HG03521 (cell line): ENCODE results near the gene COPA.
A peak's percentile ranks its signal among the peaks of the same experiment; 100 is the strongest.
"Not testable (repeated sequence)": the region's sequence is repeated elsewhere in the genome, so short reads cannot be mapped to it uniquely, and the experiment has no call there.

Source experiments
- ATAC-seq: cut with Tn5 transposase; IDR thresholded peaks from one replicate; pipeline ENCODE4 v1.9.1; 2021; ENCODE audit warnings: mild to moderate bottlenecking, moderate library complexity; ENCODE audit not compliant: unreplicated experiment

COPA gene

GRCh38 chr1:160342953-160343869, at the start of gene COPA, which contains the start of gene NCSTN:
TSS of gene COPA (minus strand) at chr1:160343250. CDS start at chr1:160343170, 80 bp downstream.
TSS of gene NCSTN (plus strand) at chr1:160343383. CDS start at chr1:160343397, 14 bp downstream.
- ATAC-seq = peak; percentile 94

GRCh38 chr1:160388406-160388805, 45.4 kb upstream of the COPA start:
- not testable (repeated sequence) for ATAC-seq

- ATAC-seq = not testable (repeated sequence)
Observed at GRCh38 chr1:160384812-160385211, 41.8 kb upstream of the COPA start.

GRCh38 chr1:160377585-160378206, 34.6 kb upstream of the COPA start:
- no peak for ATAC-seq

GRCh38 chr1:160376525-160377131, 33.6 kb upstream of the COPA start:
- ATAC-seq = no peak

GRCh38 chr1:160375788-160376524, 32.9 kb upstream of the COPA start:
- ATAC-seq = no peak

- ATAC-seq = no peak
Observed at GRCh38 chr1:160374306-160375110, 31.5 kb upstream of the COPA start.

DNA sequence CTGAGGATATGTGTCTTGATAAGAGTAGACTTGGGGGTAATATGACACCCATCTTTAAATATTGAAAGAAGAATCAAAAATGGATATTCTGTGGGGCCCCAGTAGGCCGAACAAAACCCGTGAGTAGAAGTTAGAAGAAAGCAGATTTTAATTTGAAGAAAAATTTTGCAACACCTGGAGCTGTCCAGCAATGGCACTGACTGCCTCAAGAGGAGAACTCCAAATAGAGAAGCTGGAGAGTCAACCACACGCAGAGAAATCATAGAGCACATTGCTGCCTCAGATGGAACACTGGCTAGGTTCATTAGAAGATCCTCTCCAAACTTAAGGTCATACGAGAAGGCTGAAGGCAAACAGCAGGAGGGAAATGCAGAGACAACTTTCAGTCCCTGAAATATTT, 30.6 kb upstream of the COPA start:
- no peak for ATAC-seq

DNA sequence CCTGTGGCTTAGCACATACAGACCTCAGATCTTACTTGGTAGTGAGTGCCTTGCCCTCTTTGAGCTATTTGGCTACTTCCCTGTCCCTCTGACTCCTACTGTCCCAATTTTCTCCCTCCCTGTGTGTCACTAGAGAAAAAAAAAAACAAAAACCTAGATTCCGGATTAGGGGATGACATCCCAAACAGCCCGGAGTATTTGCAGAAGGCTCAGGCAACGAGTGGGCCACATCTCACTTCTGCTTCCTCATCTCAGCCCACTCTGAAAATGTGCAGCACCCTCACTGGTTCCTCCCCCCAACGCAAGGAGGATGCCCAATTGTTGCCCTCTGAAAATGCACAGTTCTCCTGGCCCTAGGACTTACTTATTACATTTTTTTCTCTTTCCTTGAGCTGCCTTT, 28.7 kb upstream of the COPA start:
- no peak for ATAC-seq

DNA sequence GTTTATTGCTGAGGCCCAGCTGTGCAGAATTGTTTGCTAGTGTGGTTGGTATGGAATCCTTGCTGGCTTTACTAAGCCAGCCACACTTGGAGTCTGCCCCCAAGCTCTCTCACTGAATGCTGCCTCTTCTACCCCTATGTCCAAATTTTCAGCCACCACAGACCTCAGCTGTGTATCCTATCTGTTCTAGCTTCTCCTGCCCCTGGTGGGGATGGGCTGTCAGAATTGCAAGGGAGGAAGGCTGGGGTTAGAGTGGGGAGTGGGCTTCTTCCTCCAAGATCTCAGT, 28.2 kb upstream of the COPA start:
- ATAC-seq = no peak

- ATAC-seq = no peak
Observed at GRCh38 chr1:160370561-160371345, 27.7 kb upstream of the COPA start.

DNA sequence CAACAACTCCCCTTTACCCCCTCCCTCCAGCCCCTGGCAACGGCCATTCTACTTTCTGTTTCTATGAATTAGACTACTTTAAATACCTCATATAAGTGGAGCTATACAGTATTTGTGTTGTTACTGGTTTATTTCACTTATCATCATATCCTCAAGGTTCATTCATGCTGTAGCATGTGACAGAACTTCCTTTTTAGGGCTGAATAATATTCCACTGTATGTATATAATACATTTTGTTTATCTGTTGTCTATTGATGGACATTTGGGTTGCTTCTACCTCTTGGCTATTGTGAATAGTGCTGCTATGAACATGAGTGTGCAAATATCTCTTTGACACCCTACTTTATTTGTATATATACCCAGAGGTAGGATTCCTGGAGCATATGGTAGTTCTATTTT, 26.0 kb upstream of the COPA start:
- no peak for ATAC-seq

DNA sequence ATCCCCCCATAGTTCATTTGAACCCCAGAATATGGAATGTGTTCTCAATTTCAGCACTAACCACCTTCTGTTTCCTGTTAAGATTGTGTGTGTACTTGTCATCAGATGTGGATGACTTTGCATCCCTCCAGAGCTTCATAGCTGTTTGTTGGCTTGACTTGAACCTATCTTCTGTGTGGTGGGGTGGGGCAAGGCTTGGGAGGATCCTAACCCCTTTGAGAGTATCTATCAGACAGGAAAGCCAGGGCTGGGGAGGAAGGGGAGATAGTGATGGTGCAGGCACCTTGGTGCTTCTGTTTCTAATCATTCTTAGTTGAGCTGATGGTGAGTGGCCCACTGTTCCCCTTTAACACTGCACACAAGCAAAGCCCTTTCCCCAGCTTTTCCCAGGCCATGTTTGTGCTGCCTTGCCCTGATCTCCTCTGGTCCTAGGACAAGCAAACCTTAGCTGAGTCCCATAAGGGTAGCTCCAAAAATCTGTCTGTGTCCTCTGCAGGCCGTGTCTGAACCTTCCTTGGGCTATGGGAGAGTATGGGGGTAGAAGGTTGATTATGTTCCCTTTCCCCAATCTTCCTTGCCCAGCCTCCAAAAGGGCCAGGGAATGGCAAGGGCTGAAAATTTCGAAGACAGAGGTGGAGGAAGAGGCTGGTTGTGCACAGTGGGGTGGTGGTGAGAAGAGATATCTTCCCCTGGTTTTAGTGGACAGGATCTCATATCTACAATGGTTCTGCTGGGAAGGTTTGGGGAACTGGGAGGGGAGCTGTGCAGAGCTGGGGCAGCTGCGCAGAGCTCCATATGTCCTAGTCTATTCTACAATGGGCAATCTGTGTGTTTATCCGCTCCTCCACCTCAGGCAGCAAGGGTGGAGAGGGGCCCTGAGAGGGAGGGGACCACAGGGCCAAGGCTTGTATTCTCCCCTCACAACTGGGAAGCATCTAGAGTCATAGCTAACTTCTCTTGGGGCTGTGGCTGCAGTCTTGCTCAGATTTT, 25.2 kb upstream of the COPA start:
- ATAC-seq = no peak

DNA sequence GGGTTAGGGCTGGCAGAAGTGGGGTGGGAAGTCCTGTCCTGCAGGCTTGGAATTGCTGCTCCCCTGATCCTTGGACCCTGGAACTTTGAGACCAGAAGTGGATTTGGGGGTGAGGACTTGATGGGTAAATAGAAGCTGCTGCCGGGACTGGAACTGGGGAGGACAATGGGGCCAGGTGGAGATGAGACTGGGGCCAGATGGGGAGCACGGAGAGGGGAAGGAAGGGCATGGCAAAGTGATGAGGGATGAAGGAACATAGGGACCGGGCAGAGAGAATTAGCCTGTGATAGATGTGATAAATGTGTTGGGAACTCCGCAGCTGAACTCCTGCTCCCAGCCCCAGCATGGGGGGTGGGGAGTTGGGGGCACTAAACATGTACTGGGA, 24.5 kb upstream of the COPA start:
- no peak for ATAC-seq

- ATAC-seq = no peak
Observed at GRCh38 chr1:160366731-160367515, 23.9 kb upstream of the COPA start, which contains the start of gene NHLH1. TSS of gene NHLH1 (plus strand) at chr1:160367071. CDS start at chr1:160370732, 3,661 bp downstream.

DNA sequence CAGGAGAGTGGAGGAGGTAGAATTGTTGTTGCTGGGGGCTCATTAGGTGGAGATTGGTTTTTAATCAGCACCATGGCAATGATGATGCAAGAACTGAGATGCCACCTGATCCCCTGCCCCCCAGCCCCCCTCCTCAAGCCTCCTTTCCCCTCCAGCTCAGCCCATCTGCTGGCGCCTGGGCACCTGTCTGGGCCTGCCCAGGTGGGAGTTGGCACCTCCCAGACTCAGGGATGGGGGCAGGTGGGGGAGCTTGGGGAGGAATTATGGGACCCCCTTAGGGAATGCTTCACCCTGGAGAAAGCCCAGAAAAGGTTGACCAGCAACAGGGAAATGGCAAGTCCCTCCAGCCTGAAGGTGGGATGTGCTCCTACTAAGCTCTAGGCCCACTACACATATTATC, 22.3 kb upstream of the COPA start:
- no peak for ATAC-seq

DNA sequence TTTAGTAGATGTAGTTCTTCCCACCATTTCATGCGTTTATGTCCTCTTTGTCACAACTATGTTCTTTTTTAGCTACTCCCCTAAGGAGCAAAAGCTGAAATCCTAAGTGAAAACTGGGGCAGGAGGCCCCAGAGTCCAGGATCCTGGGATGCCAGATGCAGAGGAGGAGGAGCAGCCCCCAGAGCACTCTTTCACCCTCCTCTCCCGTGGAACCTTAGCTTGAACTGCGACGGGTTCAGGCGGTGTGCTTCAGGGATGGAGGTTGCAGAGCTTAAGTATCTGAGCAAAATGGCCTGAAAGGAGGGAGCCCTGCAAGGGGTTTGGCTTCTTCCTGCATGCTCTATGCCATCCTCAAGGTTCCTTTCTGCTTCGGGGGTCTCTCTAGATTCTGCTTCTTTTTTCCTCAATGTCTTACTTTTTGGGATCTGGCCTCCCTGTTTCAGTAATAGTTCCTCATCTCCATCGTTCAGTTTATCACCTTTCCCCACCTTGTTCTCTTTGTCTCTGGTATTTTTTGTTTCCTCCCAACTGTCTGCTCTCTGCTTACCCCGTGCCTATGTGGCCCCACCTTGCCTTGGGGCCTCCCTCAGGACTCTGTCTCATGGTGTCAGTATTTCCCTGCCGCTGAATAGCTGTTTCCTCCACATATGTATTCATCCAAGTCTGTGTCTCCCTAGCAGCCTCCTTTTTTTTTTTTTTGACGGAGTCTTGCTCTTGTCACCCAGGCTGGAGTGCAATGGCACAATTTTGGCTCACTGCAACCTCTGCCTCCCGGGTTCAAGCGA, 21.1 kb upstream of the COPA start:
- no peak for ATAC-seq
